GM18526 (cell line): Measurements from ENCODE around the gene NAA40.

Experiments used
- POLR2A ChIP-seq: IDR thresholded peaks from 3 replicates; pipeline ENCODE4 v1.6.1; 2011; ENCODE audit not compliant: insufficient read length; ENCODE audit errors: extremely low read depth

NAA40 gene

GRCh38 chr11:63918507-63919191 is 20.2 kb upstream of the NAA40 start:
- no peak for TF ChIP-seq POLR2A

GRCh38 chr11:63919267-63920125 is 19.3 kb upstream of the NAA40 start:
- TF ChIP-seq POLR2A: no peak

GRCh38 chr11:63920126-63920938 is 18.5 kb upstream of the NAA40 start:
- no peak for TF ChIP-seq POLR2A

GRCh38 chr11:63920939-63921417 is 17.8 kb upstream of the NAA40 start:
- no peak for TF ChIP-seq POLR2A

- no peak for TF ChIP-seq POLR2A
Measured at GRCh38 chr11:63922673-63923192, 16.1 kb upstream of the NAA40 start.

- no peak for TF ChIP-seq POLR2A
Measured at GRCh38 chr11:63923319-63923718, 15.5 kb upstream of the NAA40 start.

- no peak for TF ChIP-seq POLR2A
Measured at GRCh38 chr11:63929616-63930015, 9.2 kb upstream of the NAA40 start.

GRCh38 chr11:63931045-63931444 is 7.8 kb upstream of the NAA40 start:
- no peak for TF ChIP-seq POLR2A

GRCh38 chr11:63931876-63932275 is 6.9 kb upstream of the NAA40 start:
- no peak for TF ChIP-seq POLR2A

GRCh38 chr11:63933459-63933858 is 5.3 kb upstream of the NAA40 start:
- TF ChIP-seq POLR2A: no peak

- peak; percentile 9 for TF ChIP-seq POLR2A
Measured at GRCh38 chr11:63937713-63938478, 906 bp upstream of the NAA40 start.

GRCh38 chr11:63939397-63939891 is 642 bp downstream of the NAA40 start:
- no peak for TF ChIP-seq POLR2A

- TF ChIP-seq POLR2A: no peak
Measured at GRCh38 chr11:63940786-63941185, 2.0 kb downstream of the NAA40 start.

- no peak for TF ChIP-seq POLR2A
Measured at GRCh38 chr11:63941901-63942300, 3.1 kb downstream of the NAA40 start.
